ENCODE results near the gene G6PC3. TPM values are rescaled to one million over a fixed set of nuclear protein-coding genes. Genes with fewer than 3 reads are reported as not detected.

Gene G6PC3
- total RNA-seq, 1 experiment from 2014 or later: 89.4 TPM

- Mint-ChIP-seq H3K4me3 (ENCODE audit: unreplicated experiment) (peak overlapping the region; percentile 92), H3K27me3 (ENCODE audit: insufficient read depth, unreplicated experiment) (no peaks in the 10 kb centered on the region), H3K9me3 (ENCODE audit: unreplicated experiment) (no peaks in the 10 kb centered on the region), H3K27ac (ENCODE audit: low read depth, unreplicated experiment) (peak overlapping the region; percentile 97), H3K36me3 (ENCODE audit: insufficient read depth, unreplicated experiment) (peaks cover 35% of the 10 kb centered on the region), H3K4me1 (ENCODE audit: insufficient read depth, unreplicated experiment) (peaks cover 21% of the 10 kb centered on the region)
- BruUV-seq (replicated peaks): no TSS peak
- peak; percentile 58 for DNase-seq (ENCODE audit: unreplicated experiment)
- TF ChIP-seq CTCF (IDR thresholded peaks at IDR 0.05; ENCODE audit: unreplicated experiment): no peak
- ChIA-PET POLR2A (interaction anchor here (0.6 to 3.8 kb wide), 17 partner anchors 11 to 503 kb away, joined by 3 to 20 read pairs (median 6); partner anchors contain the start of genes HDAC5, TMEM101 and TMUB2), CTCF (interaction anchor here (0.6 to 2.5 kb wide), 4 partner anchors 12 to 291 kb away, joined by 4 to 12 read pairs (median 5); no protein-coding TSS in a partner anchor)
- intact Hi-C loops (cut with micrococcal nuclease): loop anchor here (2.0 kb wide), 1 partner anchor 65 kb away; no protein-coding TSS in a partner anchor
Measured at GRCh38 chr17:44071772-44072171, 1.2 kb downstream of the G6PC3 start.

GRCh38 chr17:44074231-44074910, 3.8 kb downstream of the G6PC3 start:
- H3K36me3 Mint-ChIP-seq (ENCODE audit: insufficient read depth, unreplicated experiment): peaks cover 44% of the 10 kb centered on the region
- no peak for TF ChIP-seq CTCF (IDR thresholded peaks at IDR 0.05; ENCODE audit: unreplicated experiment)
- intact Hi-C loops (cut with micrococcal nuclease): no loop called here
- H3K4me3 Mint-ChIP-seq (ENCODE audit: unreplicated experiment): no peak overlapping the region
- no TSS peak for BruUV-seq (replicated peaks)
- CTCF ChIA-PET: interaction anchor here (1.1 to 1.2 kb wide), 2 partner anchors 9 to 33 kb away, joined by 3 to 6 read pairs; no protein-coding TSS in a partner anchor
- no peak for DNase-seq (ENCODE audit: unreplicated experiment)
- POLR2A ChIA-PET: interaction anchor here (1.0 to 1.9 kb wide), 2 partner anchors 38 to 64 kb away, joined by 4 to 5 read pairs; no protein-coding TSS in a partner anchor
- H3K27me3 Mint-ChIP-seq (ENCODE audit: insufficient read depth, unreplicated experiment): no peaks in the 10 kb centered on the region
- peaks cover 15% of the 10 kb centered on the region for H3K4me1 Mint-ChIP-seq (ENCODE audit: insufficient read depth, unreplicated experiment)
- no peaks in the 10 kb centered on the region for H3K9me3 Mint-ChIP-seq (ENCODE audit: unreplicated experiment)
- no peak overlapping the region for H3K27ac Mint-ChIP-seq (ENCODE audit: low read depth, unreplicated experiment)

GRCh38 chr17:44074911-44075285, 4.4 kb downstream of the G6PC3 start:
- no TSS peak for BruUV-seq (replicated peaks)
- no peak for TF ChIP-seq CTCF (IDR thresholded peaks at IDR 0.05; ENCODE audit: unreplicated experiment)
- H3K27me3 Mint-ChIP-seq (ENCODE audit: insufficient read depth, unreplicated experiment): no peaks in the 10 kb centered on the region
- intact Hi-C loops (cut with micrococcal nuclease): no loop called here
- H3K27ac Mint-ChIP-seq (ENCODE audit: low read depth, unreplicated experiment): no peak overlapping the region
- peaks cover 13% of the 10 kb centered on the region for H3K4me1 Mint-ChIP-seq (ENCODE audit: insufficient read depth, unreplicated experiment)
- H3K4me3 Mint-ChIP-seq (ENCODE audit: unreplicated experiment): no peak overlapping the region
- no peaks in the 10 kb centered on the region for H3K9me3 Mint-ChIP-seq (ENCODE audit: unreplicated experiment)
- ChIA-PET CTCF (interaction anchor here (1.1 to 1.2 kb wide), 2 partner anchors 8 to 34 kb away, joined by 3 to 6 read pairs; no protein-coding TSS in a partner anchor), POLR2A (interaction anchor here (1.0 to 1.9 kb wide), 2 partner anchors 37 to 63 kb away, joined by 4 to 5 read pairs; no protein-coding TSS in a partner anchor)
- H3K36me3 Mint-ChIP-seq (ENCODE audit: insufficient read depth, unreplicated experiment): peaks cover 49% of the 10 kb centered on the region
- no peak for DNase-seq (ENCODE audit: unreplicated experiment)

GRCh38 chr17:44075598-44076293, 5.2 kb downstream of the G6PC3 start:
- CTCF ChIA-PET: interaction anchor here (1.2 kb wide), 1 partner anchor 34 kb away, joined by 6 read pairs; no protein-coding TSS in a partner anchor
- H3K27ac Mint-ChIP-seq (ENCODE audit: low read depth, unreplicated experiment): no peak overlapping the region
- intact Hi-C loops (cut with micrococcal nuclease): no loop called here

More at GRCh38 chr17:44075598-44076293, 5.2 kb downstream of the G6PC3 start:
- TF ChIP-seq CTCF (IDR thresholded peaks at IDR 0.05; ENCODE audit: unreplicated experiment): no peak
- no peak overlapping the region for H3K4me3 Mint-ChIP-seq (ENCODE audit: unreplicated experiment)
- H3K9me3 Mint-ChIP-seq (ENCODE audit: unreplicated experiment): no peaks in the 10 kb centered on the region
- TSS peak; percentile 6 for BruUV-seq (replicated peaks)
- POLR2A ChIA-PET: no interaction called here
- DNase-seq (ENCODE audit: unreplicated experiment): no peak
- H3K4me1 Mint-ChIP-seq (ENCODE audit: insufficient read depth, unreplicated experiment): peaks cover 8% of the 10 kb centered on the region
- peaks cover 50% of the 10 kb centered on the region for H3K36me3 Mint-ChIP-seq (ENCODE audit: insufficient read depth, unreplicated experiment)
- H3K27me3 Mint-ChIP-seq (ENCODE audit: insufficient read depth, unreplicated experiment): no peaks in the 10 kb centered on the region
